GM21526 (cell line): Measurements from ENCODE around the gene ZMYND12.

Experiments
- ATAC-seq: cut with Tn5 transposase; IDR thresholded peaks from one replicate; pipeline ENCODE4 v1.9.1; 2021; ENCODE audit warnings: moderate library complexity; ENCODE audit not compliant: unreplicated experiment, low FRiP score

Gene ZMYND12

GRCh38 chr1:42442662-42443061 lies 13.2 kb downstream of the ZMYND12 start:
- ATAC-seq: no peak

- ATAC-seq: no peak
Observed at GRCh38 chr1:42439940-42440339, 15.9 kb downstream of the ZMYND12 start.

- no peak for ATAC-seq
Observed at GRCh38 chr1:42434340-42434739, 21.5 kb downstream of the ZMYND12 start.

- ATAC-seq: no peak
Observed at GRCh38 chr1:42433369-42433768, 22.5 kb downstream of the ZMYND12 start.

GRCh38 chr1:42432714-42433113 lies 23.1 kb downstream of the ZMYND12 start:
- ATAC-seq: no peak

DNA sequence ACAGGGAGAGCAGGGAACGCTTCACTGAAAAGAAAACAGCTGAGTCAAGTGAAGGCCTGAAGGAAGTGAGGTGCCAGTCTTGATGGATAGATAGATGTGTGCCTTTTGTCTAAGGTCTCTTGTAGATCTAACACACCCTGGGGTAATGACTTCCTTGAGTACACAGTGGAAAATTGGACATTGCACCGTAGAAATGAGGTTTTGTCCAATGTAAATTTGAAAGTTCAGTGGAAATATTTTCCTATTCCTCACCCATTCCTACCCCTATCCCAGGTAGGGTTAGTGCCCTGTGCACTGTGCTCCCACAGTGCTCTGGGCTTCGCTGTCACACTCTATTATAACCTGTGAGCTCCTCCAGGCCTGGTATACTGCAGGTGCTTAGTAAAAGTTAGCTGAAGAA lies 24.3 kb downstream of the ZMYND12 start:
- no peak for ATAC-seq

DNA sequence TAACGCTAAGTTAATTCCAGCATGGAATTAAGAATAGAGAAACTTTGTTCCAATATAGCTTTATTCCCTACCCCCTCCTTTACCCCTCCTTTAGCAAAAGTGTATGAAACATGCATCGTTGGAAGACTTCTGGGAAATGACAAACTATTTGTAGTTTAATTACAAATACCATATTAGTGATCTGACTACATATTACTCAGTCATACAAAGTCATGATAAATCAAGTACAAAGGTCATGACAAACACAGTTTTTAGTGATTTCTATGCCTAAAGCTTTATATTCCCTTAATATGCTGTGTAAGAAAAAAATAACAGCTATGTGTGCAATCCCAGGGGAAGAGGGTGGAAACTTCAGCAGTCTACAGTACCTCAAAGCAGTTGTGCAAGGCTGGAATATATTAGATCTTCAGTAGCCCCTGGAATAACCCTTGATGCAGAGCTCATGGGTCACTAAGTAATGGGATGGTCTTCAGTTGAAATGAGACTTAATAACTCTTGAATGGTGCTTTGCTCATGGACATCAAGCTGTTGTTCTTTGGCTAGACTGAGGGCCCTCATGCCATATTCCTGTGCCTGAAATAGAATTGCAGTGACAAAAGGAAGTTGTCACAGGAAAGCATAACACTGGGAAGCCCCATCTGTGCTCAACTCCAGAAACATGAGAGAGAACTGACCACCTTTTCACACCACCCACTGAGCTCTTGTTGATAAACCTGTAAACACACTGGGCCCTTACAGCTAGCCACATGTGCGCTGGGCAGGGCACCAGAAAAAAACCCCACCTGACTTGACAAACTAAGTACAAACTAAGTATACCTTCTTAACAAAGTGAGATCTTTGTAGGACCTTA lies 25.3 kb downstream of the ZMYND12 start:
- ATAC-seq: no peak

DNA sequence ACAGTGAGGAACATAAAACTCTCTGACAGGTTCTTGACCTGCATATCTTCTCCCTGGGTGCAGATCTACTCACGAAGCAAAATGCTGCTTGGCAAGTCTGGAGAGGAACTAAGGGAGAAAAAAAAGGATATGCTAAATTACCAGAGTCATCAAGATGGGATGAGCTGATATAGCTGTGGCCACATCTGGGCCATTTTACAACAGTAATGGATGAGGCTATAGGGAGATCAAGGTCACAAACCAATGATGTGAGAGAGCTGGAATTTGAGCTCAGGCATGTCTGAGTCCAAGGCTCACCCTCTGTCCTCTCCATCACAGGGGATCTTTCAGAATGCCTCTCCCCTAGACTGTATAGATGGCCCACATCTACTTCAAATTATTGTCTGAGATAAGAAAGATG lies 26.2 kb downstream of the ZMYND12 start:
- no peak for ATAC-seq

DNA sequence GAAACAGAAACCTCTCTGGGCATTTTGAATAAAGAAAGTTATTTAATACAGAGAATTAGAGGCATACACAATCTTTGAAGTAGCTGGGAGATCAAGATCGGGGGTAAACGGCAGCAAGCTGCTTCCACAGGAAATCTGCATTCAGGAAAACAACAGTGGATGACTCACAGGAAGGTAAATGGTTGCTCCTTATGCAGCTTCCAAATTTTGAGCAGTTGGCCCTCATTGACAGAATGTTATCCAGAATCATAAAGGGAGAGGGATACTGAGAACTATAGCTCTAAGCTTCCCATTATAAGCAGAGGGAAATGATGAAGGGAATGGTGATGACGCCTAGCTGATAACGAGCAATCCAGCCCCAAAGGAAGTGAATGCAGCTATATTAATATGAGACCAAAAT lies 28.6 kb downstream of the ZMYND12 start:
- ATAC-seq: no peak

DNA sequence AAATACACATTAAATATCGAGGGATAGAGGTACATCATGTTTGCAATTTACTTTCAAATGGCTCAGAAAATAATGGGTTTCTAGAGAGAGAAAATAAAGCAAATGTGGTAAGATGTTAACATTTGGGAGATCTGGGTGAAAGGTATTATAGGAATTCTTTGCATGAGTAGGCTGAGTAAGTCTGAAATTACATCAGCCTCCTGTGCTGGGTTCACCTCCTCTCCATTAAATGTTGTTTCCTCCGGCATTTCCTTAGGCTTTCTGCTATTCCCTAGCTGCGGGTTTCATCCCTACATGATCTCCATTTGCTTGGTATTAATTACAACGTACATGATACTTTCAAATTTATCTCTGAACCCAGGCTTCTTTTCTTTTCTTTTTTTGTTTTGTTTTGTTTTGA lies 31.6 kb downstream of the ZMYND12 start:
- no peak for ATAC-seq

GRCh38 chr1:42423681-42424080 lies 32.1 kb downstream of the ZMYND12 start:
- ATAC-seq: no peak

DNA sequence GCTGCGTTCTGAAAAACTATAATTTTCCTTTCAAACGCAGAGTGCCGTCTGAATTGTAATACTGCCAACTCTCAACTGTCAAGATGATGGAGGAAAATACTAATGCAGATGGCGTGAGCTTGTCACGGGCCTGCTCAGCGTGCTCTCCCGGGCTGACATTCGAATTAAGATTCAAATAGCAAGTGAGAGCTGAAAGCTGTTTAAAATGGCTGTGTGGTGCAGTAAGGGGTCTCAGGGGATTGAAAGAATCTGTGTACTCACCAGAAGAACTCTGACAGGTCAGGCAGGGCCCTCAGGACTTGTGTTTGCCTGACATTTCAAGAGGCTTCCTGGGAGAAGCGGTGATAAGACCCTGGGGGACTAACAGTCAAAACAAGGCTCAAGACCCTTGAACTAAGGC lies 33.1 kb downstream of the ZMYND12 start:
- no peak for ATAC-seq

GRCh38 chr1:42420911-42421585 lies 34.8 kb downstream of the ZMYND12 start:
- no peak for ATAC-seq

GRCh38 chr1:42420121-42420520 lies 35.7 kb downstream of the ZMYND12 start:
- ATAC-seq: no peak

DNA sequence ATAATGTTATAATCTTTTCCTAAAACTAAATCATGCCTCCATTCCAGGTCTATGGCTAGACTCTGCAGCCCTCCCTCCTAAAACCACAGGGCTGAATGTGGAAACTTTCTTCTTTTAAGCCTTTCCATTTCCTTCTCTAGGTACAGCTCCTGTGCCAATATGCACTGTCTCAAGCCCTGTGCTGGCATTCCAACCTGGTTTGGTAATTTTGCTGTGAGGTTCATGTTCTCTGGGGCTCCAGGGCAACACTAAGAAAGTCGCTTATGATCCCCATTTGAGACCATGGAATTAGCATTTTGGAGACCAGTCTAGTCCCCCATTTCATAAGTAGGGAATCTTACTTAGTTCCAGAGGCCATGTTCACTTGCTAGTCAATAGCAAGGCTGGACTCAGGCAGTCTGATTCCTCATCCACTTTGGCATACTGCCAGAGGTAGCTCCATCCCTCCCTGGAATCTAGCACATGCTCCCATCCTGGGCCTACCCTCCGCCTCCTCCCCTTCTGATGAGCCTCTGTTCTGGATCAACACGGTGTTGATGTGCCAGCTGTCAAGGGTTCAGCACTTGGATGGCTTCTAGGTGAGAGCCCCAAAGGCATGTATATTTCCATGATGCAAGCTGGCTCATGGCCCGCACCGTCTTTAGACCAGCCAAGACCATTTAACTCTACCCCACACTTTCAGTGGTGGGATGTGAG lies 36.5 kb downstream of the ZMYND12 start:
- no peak for ATAC-seq

DNA sequence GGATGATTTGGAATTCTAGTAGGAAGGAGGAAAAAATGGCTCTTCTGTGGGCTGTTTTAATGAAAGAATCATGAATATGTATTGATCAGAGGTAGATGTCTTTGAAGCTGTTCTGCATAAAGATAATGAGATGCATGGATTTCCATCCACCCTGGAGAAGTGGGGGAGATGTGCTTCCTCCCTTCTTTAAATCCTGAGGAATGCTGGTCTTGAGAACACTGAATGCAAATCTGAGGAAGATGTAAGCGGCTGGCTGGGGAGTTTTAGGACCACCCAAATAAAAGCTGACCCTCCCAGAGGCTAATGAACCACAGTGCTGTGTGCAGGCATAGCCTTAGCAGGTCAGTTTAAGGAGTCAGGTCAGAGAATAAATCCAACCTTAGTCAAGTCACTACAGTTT lies 37.3 kb downstream of the ZMYND12 start:
- ATAC-seq: no peak

GRCh38 chr1:42417166-42417565 lies 38.7 kb downstream of the ZMYND12 start:
- no peak for ATAC-seq

DNA sequence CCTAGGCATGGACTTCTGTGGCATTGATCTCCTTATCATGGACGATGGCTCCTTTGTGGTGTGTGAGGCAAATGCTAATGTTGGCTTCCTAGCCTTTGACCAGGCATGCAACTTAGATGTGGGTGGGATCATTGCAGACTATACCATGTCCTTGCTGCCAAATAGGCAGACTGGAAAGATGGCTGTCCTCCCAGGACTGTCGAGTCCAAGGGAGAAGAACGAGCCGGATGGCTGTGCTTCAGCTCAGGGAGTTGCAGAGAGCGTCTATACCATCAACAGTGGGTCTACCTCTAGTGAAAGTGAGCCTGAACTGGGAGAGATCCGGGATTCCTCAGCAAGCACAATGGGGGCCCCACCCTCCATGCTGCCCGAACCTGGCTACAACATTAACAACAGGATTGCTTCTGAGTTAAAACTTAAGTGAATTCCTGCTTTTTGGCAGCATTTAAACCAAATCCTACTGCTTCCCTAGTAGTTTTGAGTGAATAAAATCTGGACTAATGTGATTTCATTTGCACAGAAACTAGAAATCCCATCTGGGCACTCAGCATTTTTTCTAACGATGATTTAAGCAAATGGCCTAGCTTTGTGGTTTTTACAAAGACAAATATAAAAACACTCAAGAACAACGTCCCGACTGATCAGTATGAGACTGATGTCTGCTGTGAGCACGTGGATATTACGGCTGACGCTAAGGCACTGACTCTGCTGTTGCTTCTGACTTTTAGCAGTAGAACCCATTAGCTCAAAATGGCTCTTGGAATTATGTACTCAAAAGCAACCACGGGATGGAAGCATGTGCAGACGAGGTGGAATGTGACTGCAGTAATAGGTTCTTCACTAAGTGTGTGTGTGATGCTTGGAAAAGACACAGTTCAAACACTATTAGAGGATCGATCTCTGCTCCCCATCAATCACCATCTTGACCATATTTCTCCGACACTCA lies 41.0 kb downstream of the ZMYND12 start:
- no peak for ATAC-seq

- ATAC-seq: no peak
Observed at GRCh38 chr1:42403880-42404400, 51.9 kb downstream of the ZMYND12 start.
